ENCODE measurements around the gene ATRX. TPM values are rescaled to one million over a fixed set of nuclear protein-coding genes. Genes with fewer than 3 reads are reported as not detected.

ATRX gene
- total RNA-seq, 1 experiment from 2014 or later, result 85.8 TPM

- Histone ChIP-seq H3K4me1 (ENCODE audit: control insufficient read depth, insufficient read depth, low read length) (no peaks in the 10 kb centered on the region), H3K27me3 (ENCODE audit: control insufficient read depth, insufficient read depth, low read length) (no peaks in the 10 kb centered on the region), H3K4me3 (ENCODE audit: low read depth in 2 of 2, low read length in 2 of 2) (no peak overlapping the region), H3K36me3 (ENCODE audit: control insufficient read depth, insufficient read depth, low read length) (no peaks in the 10 kb centered on the region), H3K27ac (ENCODE audit: low read length) (no peak overlapping the region), H3K9me3 (ENCODE audit: control insufficient read depth, insufficient read depth, low read depth, low read length) (no peaks in the 10 kb centered on the region)
- no peak for DNase-seq (ENCODE audit: low read depth, low spot score)
- ChIA-PET POLR2A (no interaction called here), CTCF (no interaction called here)
- in situ Hi-C loops (cut with HindIII; ENCODE audit: low pct_unique_long_range_greater_than_20kb, low sequenced_read_pairs), result no loop called here
- TF ChIP-seq TCF7L2 (IDR thresholded peaks at IDR 0.05; ENCODE audit: low read depth, low read length) (no peak), POLR2AphosphoS5 (IDR thresholded peaks at IDR 0.05; ENCODE audit: low read depth, low read length) (no peak), SIN3A (IDR thresholded peaks at IDR 0.05; ENCODE audit: borderline replicate concordance, insufficient read depth, low read depth, low read length) (no peak)
- TF ChIP-seq, protein P1, sequence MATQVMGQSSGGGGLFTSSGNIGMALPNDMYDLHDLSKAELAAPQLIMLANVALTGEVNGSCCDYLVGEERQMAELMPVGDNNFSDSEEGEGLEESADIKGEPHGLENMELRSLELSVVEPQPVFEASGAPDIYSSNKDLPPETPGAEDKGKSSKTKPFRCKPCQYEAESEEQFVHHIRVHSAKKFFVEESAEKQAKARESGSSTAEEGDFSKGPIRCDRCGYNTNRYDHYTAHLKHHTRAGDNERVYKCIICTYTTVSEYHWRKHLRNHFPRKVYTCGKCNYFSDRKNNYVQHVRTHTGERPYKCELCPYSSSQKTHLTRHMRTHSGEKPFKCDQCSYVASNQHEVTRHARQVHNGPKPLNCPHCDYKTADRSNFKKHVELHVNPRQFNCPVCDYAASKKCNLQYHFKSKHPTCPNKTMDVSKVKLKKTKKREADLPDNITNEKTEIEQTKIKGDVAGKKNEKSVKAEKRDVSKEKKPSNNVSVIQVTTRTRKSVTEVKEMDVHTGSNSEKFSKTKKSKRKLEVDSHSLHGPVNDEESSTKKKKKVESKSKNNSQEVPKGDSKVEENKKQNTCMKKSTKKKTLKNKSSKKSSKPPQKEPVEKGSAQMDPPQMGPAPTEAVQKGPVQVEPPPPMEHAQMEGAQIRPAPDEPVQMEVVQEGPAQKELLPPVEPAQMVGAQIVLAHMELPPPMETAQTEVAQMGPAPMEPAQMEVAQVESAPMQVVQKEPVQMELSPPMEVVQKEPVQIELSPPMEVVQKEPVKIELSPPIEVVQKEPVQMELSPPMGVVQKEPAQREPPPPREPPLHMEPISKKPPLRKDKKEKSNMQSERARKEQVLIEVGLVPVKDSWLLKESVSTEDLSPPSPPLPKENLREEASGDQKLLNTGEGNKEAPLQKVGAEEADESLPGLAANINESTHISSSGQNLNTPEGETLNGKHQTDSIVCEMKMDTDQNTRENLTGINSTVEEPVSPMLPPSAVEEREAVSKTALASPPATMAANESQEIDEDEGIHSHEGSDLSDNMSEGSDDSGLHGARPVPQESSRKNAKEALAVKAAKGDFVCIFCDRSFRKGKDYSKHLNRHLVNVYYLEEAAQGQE (IDR thresholded peaks at IDR 0.05; ENCODE audit: insufficient read depth in 1 of 2, low read depth in 2 of 2, low read length in 1 of 2), result no peak
- TF ChIP-seq, protein P2, sequence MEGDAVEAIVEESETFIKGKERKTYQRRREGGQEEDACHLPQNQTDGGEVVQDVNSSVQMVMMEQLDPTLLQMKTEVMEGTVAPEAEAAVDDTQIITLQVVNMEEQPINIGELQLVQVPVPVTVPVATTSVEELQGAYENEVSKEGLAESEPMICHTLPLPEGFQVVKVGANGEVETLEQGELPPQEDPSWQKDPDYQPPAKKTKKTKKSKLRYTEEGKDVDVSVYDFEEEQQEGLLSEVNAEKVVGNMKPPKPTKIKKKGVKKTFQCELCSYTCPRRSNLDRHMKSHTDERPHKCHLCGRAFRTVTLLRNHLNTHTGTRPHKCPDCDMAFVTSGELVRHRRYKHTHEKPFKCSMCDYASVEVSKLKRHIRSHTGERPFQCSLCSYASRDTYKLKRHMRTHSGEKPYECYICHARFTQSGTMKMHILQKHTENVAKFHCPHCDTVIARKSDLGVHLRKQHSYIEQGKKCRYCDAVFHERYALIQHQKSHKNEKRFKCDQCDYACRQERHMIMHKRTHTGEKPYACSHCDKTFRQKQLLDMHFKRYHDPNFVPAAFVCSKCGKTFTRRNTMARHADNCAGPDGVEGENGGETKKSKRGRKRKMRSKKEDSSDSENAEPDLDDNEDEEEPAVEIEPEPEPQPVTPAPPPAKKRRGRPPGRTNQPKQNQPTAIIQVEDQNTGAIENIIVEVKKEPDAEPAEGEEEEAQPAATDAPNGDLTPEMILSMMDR (IDR thresholded peaks at IDR 0.05), result no peak
- no TSS peak for BruUV-seq (replicated peaks)
- no peak for ATAC-seq
- intact Hi-C loops (cut with micrococcal nuclease; ENCODE audit: unreplicated experiment), result no loop called here
Measured at GRCh38 chrX:77704881-77705280, 81.1 kb downstream of the ATRX start.

DNA sequence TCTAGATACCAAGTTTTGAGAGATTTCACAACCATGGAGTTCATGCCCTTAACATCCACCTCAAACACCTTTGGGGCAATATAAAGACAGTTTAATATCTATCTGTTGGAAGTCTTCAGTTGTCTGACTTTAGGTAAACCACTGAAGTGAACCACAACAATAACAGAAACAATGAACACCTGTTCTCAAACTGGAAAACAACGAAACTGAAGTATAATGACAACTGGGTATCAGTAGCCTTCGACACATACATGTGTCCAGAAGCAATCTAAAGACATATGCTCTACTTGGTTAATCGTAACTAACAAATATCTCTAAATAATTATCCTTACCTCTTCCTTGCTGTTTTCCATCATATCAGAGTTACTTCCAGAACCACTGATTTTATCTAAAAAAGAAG, 87.8 kb downstream of the ATRX start:
- Histone ChIP-seq H3K9me3 (ENCODE audit: control insufficient read depth, insufficient read depth, low read depth, low read length) (no peaks in the 10 kb centered on the region), H3K4me1 (ENCODE audit: control insufficient read depth, insufficient read depth, low read length) (no peaks in the 10 kb centered on the region), H3K4me3 (ENCODE audit: low read depth in 2 of 2, low read length in 2 of 2) (no peak overlapping the region), H3K27ac (ENCODE audit: low read length) (no peak overlapping the region), H3K27me3 (ENCODE audit: control insufficient read depth, insufficient read depth, low read length) (no peaks in the 10 kb centered on the region), H3K36me3 (ENCODE audit: control insufficient read depth, insufficient read depth, low read length) (peaks cover 13% of the 10 kb centered on the region)
- DNase-seq (ENCODE audit: low read depth, low spot score) (no peak), ATAC-seq (no peak)
- intact Hi-C loops (cut with micrococcal nuclease; ENCODE audit: unreplicated experiment) (no loop called here), in situ Hi-C loops (cut with HindIII; ENCODE audit: low pct_unique_long_range_greater_than_20kb, low sequenced_read_pairs) (no loop called here)
- TF ChIP-seq POLR2AphosphoS5 (IDR thresholded peaks at IDR 0.05; ENCODE audit: low read depth, low read length), result no peak
- no peak for TF ChIP-seq SIN3A (IDR thresholded peaks at IDR 0.05; ENCODE audit: borderline replicate concordance, insufficient read depth, low read depth, low read length)
- TF ChIP-seq, protein P2 (IDR thresholded peaks at IDR 0.05), result no peak
- TF ChIP-seq TCF7L2 (IDR thresholded peaks at IDR 0.05; ENCODE audit: low read depth, low read length), result no peak
- TF ChIP-seq, protein P1 (IDR thresholded peaks at IDR 0.05; ENCODE audit: insufficient read depth in 1 of 2, low read depth in 2 of 2, low read length in 1 of 2), result no peak
- no TSS peak for BruUV-seq (replicated peaks)
- POLR2A ChIA-PET, result no interaction called here
- CTCF ChIA-PET, result no interaction called here

Measured in Panc1 (cell line).